ENCODE results near the gene IFT122.

IFT122 gene

GRCh38 chr3:129526121-129526900 is 86.3 kb downstream of the IFT122 start:
- no peak for TF ChIP-seq CTCF (IDR thresholded peaks at IDR 0.05; ENCODE audit: low read depth, low read length)
- H3K27me3 ChIP-seq (ENCODE audit: insufficient read depth, low read depth, severe bottlenecking) = no peaks in the 10 kb centered on the region
- H3K36me3 ChIP-seq = no peaks in the 10 kb centered on the region
- no peak overlapping the region for H3K4me3 ChIP-seq (ENCODE audit: low read depth, low read length)
- no peak for DNase-seq
- H3K9me3 ChIP-seq (ENCODE audit: severe bottlenecking) = no peaks in the 10 kb centered on the region
- H3K27ac ChIP-seq = no peak overlapping the region

GRCh38 chr3:129527262-129527661 is 87.2 kb downstream of the IFT122 start:
- no peak overlapping the region for H3K27ac ChIP-seq
- no peak for TF ChIP-seq CTCF (IDR thresholded peaks at IDR 0.05; ENCODE audit: low read depth, low read length)
- DNase-seq = no peak
- no peaks in the 10 kb centered on the region for H3K27me3 ChIP-seq (ENCODE audit: insufficient read depth, low read depth, severe bottlenecking)
- no peaks in the 10 kb centered on the region for H3K36me3 ChIP-seq
- no peaks in the 10 kb centered on the region for H3K9me3 ChIP-seq (ENCODE audit: severe bottlenecking)
- H3K4me3 ChIP-seq (ENCODE audit: low read depth, low read length) = no peak overlapping the region

GRCh38 chr3:129528589-129529100 is 88.6 kb downstream of the IFT122 start, which contains the start of gene RHO:
Gene RHO, plus strand, starts transcription at chr3:129528639. Its CDS starts 95 bp downstream, at chr3:129528734.
- DNase-seq = no peak
- no peak for TF ChIP-seq CTCF (IDR thresholded peaks at IDR 0.05; ENCODE audit: low read depth, low read length)
- H3K27ac ChIP-seq = no peak within 1 kb of the TSS
- no peaks in the 10 kb centered on the region for H3K27me3 ChIP-seq (ENCODE audit: insufficient read depth, low read depth, severe bottlenecking)
- no peaks in the 10 kb centered on the region for H3K36me3 ChIP-seq
- H3K4me3 ChIP-seq (ENCODE audit: low read depth, low read length) = no peak within 1 kb of the TSS
- no peaks in the 10 kb centered on the region for H3K9me3 ChIP-seq (ENCODE audit: severe bottlenecking)

GRCh38 chr3:129529436-129530210 is 89.6 kb downstream of the IFT122 start:
- DNase-seq = no peak
- H3K9me3 ChIP-seq (ENCODE audit: severe bottlenecking) = no peaks in the 10 kb centered on the region
- TF ChIP-seq CTCF (IDR thresholded peaks at IDR 0.05; ENCODE audit: low read depth, low read length) = no peak
- H3K27me3 ChIP-seq (ENCODE audit: insufficient read depth, low read depth, severe bottlenecking) = no peaks in the 10 kb centered on the region
- H3K4me3 ChIP-seq (ENCODE audit: low read depth, low read length) = no peak overlapping the region
- H3K36me3 ChIP-seq = no peaks in the 10 kb centered on the region
- no peak overlapping the region for H3K27ac ChIP-seq

- Histone ChIP-seq H3K27ac (no peak overlapping the region), H3K27me3 (ENCODE audit: insufficient read depth, low read depth, severe bottlenecking) (no peaks in the 10 kb centered on the region), H3K4me3 (ENCODE audit: low read depth, low read length) (no peak overlapping the region), H3K9me3 (ENCODE audit: severe bottlenecking) (no peaks in the 10 kb centered on the region), H3K36me3 (no peaks in the 10 kb centered on the region)
- no peak for DNase-seq
- no peak for TF ChIP-seq CTCF (IDR thresholded peaks at IDR 0.05; ENCODE audit: low read depth, low read length)
These were observed 90.3 kb downstream of the IFT122 start for GRCh38 chr3:129530251-129530791.

Data from WERI-Rb-1 (cell line).